HepG2 (cell line): ENCODE data around the gene CD151. TPM values are rescaled to one million over a fixed set of nuclear protein-coding genes. Genes with fewer than 3 reads are reported as not detected.

Experiments used
- BCL6 ChIP-seq: IDR thresholded peaks from 2 replicates; pipeline ENCODE4 v1.6.1; 2016; ENCODE audit warnings: missing genetic modification reagents, missing compliant biosample characterization
- CBX2 ChIP-seq, 2 experiments: fragments of 200-600 bp in 1 of 2; sonication (generic); formaldehyde crosslinking in 1 of 2; IDR thresholded peaks; 2 replicates each; pipeline versions ENCODE4 v1.7.0 to v1.8.1; 2018 to 2022; ENCODE audit warnings: low read depth in 2 of 2, low read length in 1 of 2, mild to moderate bottlenecking in 1 of 2, missing genetic modification reagents in 1 of 2
- CC2D1A ChIP-seq: sonication (generic); formaldehyde crosslinking; IDR thresholded peaks from 2 replicates; pipeline ENCODE4 v1.8.1; 2023; ENCODE audit warnings: mild to moderate bottlenecking, missing genetic modification reagents
- FOSL1 ChIP-seq: sonication (generic); formaldehyde crosslinking; IDR thresholded peaks from 2 replicates; pipeline ENCODE4 v1.9.0; 2021; ENCODE audit warnings: missing genetic modification reagents, borderline replicate concordance
- MXD4 ChIP-seq: IDR thresholded peaks from 2 replicates; pipeline ENCODE4 v1.6.1; 2016; ENCODE audit warnings: mild to moderate bottlenecking, missing biosample characterization, missing genetic modification reagents
- SOX6 ChIP-seq, 2 experiments: fragments of 450-650 bp in 1 of 2; sonication (generic) in 1 of 2; formaldehyde crosslinking in 1 of 2; IDR thresholded peaks; 2 replicates each; pipeline versions ENCODE4 v1.4.0 to v1.6.1; 2017 to 2020; ENCODE audit warnings: antibody characterized with exemption in 1 of 2, mild to moderate bottlenecking in 1 of 2, missing genetic modification reagents in 1 of 2
- ZNF367 ChIP-seq: sonication (generic); formaldehyde crosslinking; IDR thresholded peaks from 2 replicates; pipeline ENCODE4 v1.4.0; 2020; ENCODE audit warnings: missing genetic modification reagents, borderline replicate concordance
- ZNF567 ChIP-seq: sonication (generic); formaldehyde crosslinking; IDR thresholded peaks from 2 replicates; pipeline ENCODE4 v1.8.1; 2023; ENCODE audit warnings: mild to moderate bottlenecking, missing genetic modification reagents, borderline replicate concordance
- polyA plus RNA-seq, 8 experiments: library from polyadenylated mRNA; depleted of rRNA in 3 of 8; stranded (reverse) in 7 of 8; unstranded in 1 of 8; fragments of >200 nt; fragmentation: Illumina TruSeq in 4 of 8; extraction: Trizol in 4 of 8; gene quantifications; 2 replicates each; pipeline versions ENCODE4 v1.2.1 to v1.2.3, GENCODE V29; 2011 to 2016; ENCODE audit warnings: low read depth in 4 of 8, missing spikeins in 1 of 8, mixed read lengths in 1 of 8; ENCODE audit not compliant: insufficient read depth in 1 of 8
- total RNA-seq, 5 experiments: library from RNA; depleted of rRNA; stranded (reverse); fragments of >200 nt; fragmentation: Illumina TruSeq; extraction: Trizol; gene quantifications; 2 replicates each; pipeline ENCODE4 v1.2.3, GENCODE V29; 2016; ENCODE audit warnings: low read depth in 1 of 5
- TF ChIP-seq, protein P1 (sequence below): IDR thresholded peaks from 2 replicates; pipeline ENCODE4 v1.6.1; 2016; ENCODE audit warnings: low read depth, missing genetic modification reagents, missing compliant biosample characterization
- TF ChIP-seq, protein P2 (sequence below): sonication (generic); formaldehyde crosslinking; IDR thresholded peaks from 2 replicates; pipeline ENCODE4 v1.4.0; 2020; ENCODE audit warnings: missing genetic modification reagents

The CD151 gene
- total and polyA plus RNA-seq, 2 of the 13 experiments (the other 11 are each of a cell fraction or from before 2014, with no cell fraction given) = 125 to 197 TPM

- TF ChIP-seq, protein P1, sequence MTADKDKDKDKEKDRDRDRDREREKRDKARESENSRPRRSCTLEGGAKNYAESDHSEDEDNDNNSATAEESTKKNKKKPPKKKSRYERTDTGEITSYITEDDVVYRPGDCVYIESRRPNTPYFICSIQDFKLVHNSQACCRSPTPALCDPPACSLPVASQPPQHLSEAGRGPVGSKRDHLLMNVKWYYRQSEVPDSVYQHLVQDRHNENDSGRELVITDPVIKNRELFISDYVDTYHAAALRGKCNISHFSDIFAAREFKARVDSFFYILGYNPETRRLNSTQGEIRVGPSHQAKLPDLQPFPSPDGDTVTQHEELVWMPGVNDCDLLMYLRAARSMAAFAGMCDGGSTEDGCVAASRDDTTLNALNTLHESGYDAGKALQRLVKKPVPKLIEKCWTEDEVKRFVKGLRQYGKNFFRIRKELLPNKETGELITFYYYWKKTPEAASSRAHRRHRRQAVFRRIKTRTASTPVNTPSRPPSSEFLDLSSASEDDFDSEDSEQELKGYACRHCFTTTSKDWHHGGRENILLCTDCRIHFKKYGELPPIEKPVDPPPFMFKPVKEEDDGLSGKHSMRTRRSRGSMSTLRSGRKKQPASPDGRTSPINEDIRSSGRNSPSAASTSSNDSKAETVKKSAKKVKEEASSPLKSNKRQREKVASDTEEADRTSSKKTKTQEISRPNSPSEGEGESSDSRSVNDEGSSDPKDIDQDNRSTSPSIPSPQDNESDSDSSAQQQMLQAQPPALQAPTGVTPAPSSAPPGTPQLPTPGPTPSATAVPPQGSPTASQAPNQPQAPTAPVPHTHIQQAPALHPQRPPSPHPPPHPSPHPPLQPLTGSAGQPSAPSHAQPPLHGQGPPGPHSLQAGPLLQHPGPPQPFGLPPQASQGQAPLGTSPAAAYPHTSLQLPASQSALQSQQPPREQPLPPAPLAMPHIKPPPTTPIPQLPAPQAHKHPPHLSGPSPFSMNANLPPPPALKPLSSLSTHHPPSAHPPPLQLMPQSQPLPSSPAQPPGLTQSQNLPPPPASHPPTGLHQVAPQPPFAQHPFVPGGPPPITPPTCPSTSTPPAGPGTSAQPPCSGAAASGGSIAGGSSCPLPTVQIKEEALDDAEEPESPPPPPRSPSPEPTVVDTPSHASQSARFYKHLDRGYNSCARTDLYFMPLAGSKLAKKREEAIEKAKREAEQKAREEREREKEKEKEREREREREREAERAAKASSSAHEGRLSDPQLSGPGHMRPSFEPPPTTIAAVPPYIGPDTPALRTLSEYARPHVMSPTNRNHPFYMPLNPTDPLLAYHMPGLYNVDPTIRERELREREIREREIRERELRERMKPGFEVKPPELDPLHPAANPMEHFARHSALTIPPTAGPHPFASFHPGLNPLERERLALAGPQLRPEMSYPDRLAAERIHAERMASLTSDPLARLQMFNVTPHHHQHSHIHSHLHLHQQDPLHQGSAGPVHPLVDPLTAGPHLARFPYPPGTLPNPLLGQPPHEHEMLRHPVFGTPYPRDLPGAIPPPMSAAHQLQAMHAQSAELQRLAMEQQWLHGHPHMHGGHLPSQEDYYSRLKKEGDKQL (CRISPR knock-in tag) = no peak
- TF ChIP-seq, protein P2, sequence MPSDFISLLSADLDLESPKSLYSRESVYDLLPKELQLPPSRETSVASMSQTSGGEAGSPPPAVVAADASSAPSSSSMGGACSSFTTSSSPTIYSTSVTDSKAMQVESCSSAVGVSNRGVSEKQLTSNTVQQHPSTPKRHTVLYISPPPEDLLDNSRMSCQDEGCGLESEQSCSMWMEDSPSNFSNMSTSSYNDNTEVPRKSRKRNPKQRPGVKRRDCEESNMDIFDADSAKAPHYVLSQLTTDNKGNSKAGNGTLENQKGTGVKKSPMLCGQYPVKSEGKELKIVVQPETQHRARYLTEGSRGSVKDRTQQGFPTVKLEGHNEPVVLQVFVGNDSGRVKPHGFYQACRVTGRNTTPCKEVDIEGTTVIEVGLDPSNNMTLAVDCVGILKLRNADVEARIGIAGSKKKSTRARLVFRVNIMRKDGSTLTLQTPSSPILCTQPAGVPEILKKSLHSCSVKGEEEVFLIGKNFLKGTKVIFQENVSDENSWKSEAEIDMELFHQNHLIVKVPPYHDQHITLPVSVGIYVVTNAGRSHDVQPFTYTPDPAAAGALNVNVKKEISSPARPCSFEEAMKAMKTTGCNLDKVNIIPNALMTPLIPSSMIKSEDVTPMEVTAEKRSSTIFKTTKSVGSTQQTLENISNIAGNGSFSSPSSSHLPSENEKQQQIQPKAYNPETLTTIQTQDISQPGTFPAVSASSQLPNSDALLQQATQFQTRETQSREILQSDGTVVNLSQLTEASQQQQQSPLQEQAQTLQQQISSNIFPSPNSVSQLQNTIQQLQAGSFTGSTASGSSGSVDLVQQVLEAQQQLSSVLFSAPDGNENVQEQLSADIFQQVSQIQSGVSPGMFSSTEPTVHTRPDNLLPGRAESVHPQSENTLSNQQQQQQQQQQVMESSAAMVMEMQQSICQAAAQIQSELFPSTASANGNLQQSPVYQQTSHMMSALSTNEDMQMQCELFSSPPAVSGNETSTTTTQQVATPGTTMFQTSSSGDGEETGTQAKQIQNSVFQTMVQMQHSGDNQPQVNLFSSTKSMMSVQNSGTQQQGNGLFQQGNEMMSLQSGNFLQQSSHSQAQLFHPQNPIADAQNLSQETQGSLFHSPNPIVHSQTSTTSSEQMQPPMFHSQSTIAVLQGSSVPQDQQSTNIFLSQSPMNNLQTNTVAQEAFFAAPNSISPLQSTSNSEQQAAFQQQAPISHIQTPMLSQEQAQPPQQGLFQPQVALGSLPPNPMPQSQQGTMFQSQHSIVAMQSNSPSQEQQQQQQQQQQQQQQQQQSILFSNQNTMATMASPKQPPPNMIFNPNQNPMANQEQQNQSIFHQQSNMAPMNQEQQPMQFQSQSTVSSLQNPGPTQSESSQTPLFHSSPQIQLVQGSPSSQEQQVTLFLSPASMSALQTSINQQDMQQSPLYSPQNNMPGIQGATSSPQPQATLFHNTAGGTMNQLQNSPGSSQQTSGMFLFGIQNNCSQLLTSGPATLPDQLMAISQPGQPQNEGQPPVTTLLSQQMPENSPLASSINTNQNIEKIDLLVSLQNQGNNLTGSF (CRISPR knock-in tag) = no peak
- no peak for TF ChIP-seq FOSL1
- TF ChIP-seq SOX6 (IDR thresholded peaks at IDR 0.05) = no peak
- TF ChIP-seq SOX6 (CRISPR knock-in tag; IDR thresholded peaks at IDR 0.05) = no peak
- no peak for TF ChIP-seq CC2D1A (CRISPR knock-in tag)
- TF ChIP-seq ZNF367 (CRISPR knock-in tag) = no peak
- no peak for TF ChIP-seq ZNF567
- TF ChIP-seq BCL6 (CRISPR knock-in tag) = no peak
- no peak for TF ChIP-seq CBX2 (IDR thresholded peaks at IDR 0.05; ENCODE audit: low read depth, low read length)
- TF ChIP-seq CBX2 (CRISPR knock-in tag; IDR thresholded peaks at IDR 0.05; ENCODE audit: low read depth) = no peak
- TF ChIP-seq MXD4 (CRISPR knock-in tag) = no peak
Observed at GRCh38 chr11:793556-793955, 39.2 kb upstream of the CD151 start (continued).
